ENCODE results near the gene DLG4. TPM values are rescaled to one million over a fixed set of nuclear protein-coding genes. Genes with fewer than 3 reads are reported as not detected.
"Not testable (repeated sequence)": the region's sequence is repeated elsewhere in the genome, so short reads cannot be mapped to it uniquely, and the experiment has no call there.

The DLG4 gene
- total and polyA plus RNA-seq, 2 donors (not counting 3 experiments of a cell fraction or from before 2014, with no cell fraction given) = 14.9 to 34.6 TPM

GRCh38 chr17:7246779-7247178, 27.1 kb upstream of the DLG4 start:
- Histone ChIP-seq H3K9ac (replicated peaks; ENCODE audit: extremely low read depth, insufficient read depth, low read length) (no peak overlapping the region), H3K4me2 (ENCODE audit: insufficient read depth, low read length) (no peak overlapping the region), H3K79me2 (ENCODE audit: control insufficient read depth, insufficient read depth, low read length) (peaks cover 54% of the 10 kb centered on the region), H3K4me3 (replicated peaks in 1 of 3; ENCODE audit: insufficient read depth in 1 of 3, low read depth in 1 of 3, low read length in 3 of 3) (no peak overlapping the region), H3K27me3 (ENCODE audit: control insufficient read depth in 2 of 2, insufficient read depth in 2 of 2, low read length in 2 of 2) (no peaks in the 10 kb centered on the region), H3K27ac (ENCODE audit: insufficient read depth, low read depth, low read length) (no peak overlapping the region), H3K9me1 (replicated peaks; ENCODE audit: control insufficient read depth, extremely low read depth, insufficient read depth, low read length) (no peaks in the 10 kb centered on the region), H2AFZ (ENCODE audit: low read depth, low read length) (no peak overlapping the region), H4K20me1 (replicated peaks; ENCODE audit: control insufficient read depth, extremely low read depth, insufficient read depth, low read length) (no peaks in the 10 kb centered on the region), H3K9me3 (replicated peaks; ENCODE audit: control insufficient read depth, insufficient read depth, low read length) (no peaks in the 10 kb centered on the region), H3K4me1 (ENCODE audit: control insufficient read depth, extremely low read depth, insufficient read depth, low read length) (peaks cover 16% of the 10 kb centered on the region), H3K36me3 (ENCODE audit: control insufficient read depth in 2 of 2, extremely low read depth in 1 of 2, insufficient read depth in 2 of 2, low read length in 2 of 2) (peaks cover 4 to 16% of the 10 kb centered on the region in 2 experiments)
- CTCF ChIA-PET = no interaction called here
- no peak for FAIRE-seq
- dilution Hi-C loops (cut with MboI; ENCODE audit: extremely low pct_ligation_motif_present, low sequenced_read_pairs) = no loop called here
- intact Hi-C loops (cut with micrococcal nuclease) = no loop called here
- DNase-seq (ENCODE audit: low read depth, low spot score) = no peak
- POLR2A ChIA-PET = no interaction called here
- BruUV-seq (replicated peaks) = no TSS peak
- TF ChIP-seq JUN (IDR thresholded peaks at IDR 0.05; ENCODE audit: borderline replicate concordance, insufficient read depth, insufficient read length, low read depth) (no peak), FOS (IDR thresholded peaks at IDR 0.05; ENCODE audit: borderline replicate concordance, insufficient read depth, low read length) (no peak), POLR2AphosphoS5 (IDR thresholded peaks at IDR 0.05; ENCODE audit: insufficient read depth, low read depth, low read length) (no peak), MYC (IDR thresholded peaks at IDR 0.05; ENCODE audit: low read depth, low read length) (no peak), MAX (IDR thresholded peaks at IDR 0.05; ENCODE audit: insufficient read depth, insufficient read length) (no peak), GATA2 (IDR thresholded peaks at IDR 0.05; ENCODE audit: insufficient read depth, insufficient read length, low read depth, low read length) (no peak), CTCF (IDR thresholded peaks at IDR 0.05; ENCODE audit: extremely low read depth in 1 of 2, insufficient read depth in 1 of 2, low read depth in 1 of 2, low read length in 2 of 2) (no peak), EZH2 (IDR thresholded peaks at IDR 0.05; ENCODE audit: borderline replicate concordance, low read depth, low read length, severe bottlenecking) (no peak)

- H3K9me3 ChIP-seq (replicated peaks; ENCODE audit: control insufficient read depth, insufficient read depth, low read length); H3K27ac ChIP-seq (ENCODE audit: insufficient read depth, low read depth, low read length); H3K9me1 ChIP-seq (replicated peaks; ENCODE audit: control insufficient read depth, extremely low read depth, insufficient read depth, low read length); BruUV-seq (replicated peaks); H3K4me2 ChIP-seq (ENCODE audit: insufficient read depth, low read length); dilution Hi-C loops (cut with MboI; ENCODE audit: extremely low pct_ligation_motif_present, low sequenced_read_pairs); DNase-seq (ENCODE audit: low read depth, low spot score); H3K27me3 ChIP-seq (ENCODE audit: control insufficient read depth in 2 of 2, insufficient read depth in 2 of 2, low read length in 2 of 2); H3K4me3 ChIP-seq (replicated peaks in 1 of 3; ENCODE audit: insufficient read depth in 1 of 3, low read depth in 1 of 3, low read length in 3 of 3); H3K9ac ChIP-seq (replicated peaks; ENCODE audit: extremely low read depth, insufficient read depth, low read length); H4K20me1 ChIP-seq (replicated peaks; ENCODE audit: control insufficient read depth, extremely low read depth, insufficient read depth, low read length); POLR2A ChIA-PET; FAIRE-seq; H2AFZ ChIP-seq (ENCODE audit: low read depth, low read length): not testable (repeated sequence)
- peaks cover 51% of the 10 kb centered on the region for H3K79me2 ChIP-seq (ENCODE audit: control insufficient read depth, insufficient read depth, low read length)
- H3K36me3 ChIP-seq (ENCODE audit: control insufficient read depth in 2 of 2, extremely low read depth in 1 of 2, insufficient read depth in 2 of 2, low read length in 2 of 2) = peaks cover 6 to 21% of the 10 kb centered on the region in 2 experiments
- CTCF ChIA-PET = interaction anchor here (0.8 to 2.8 kb wide), 2 partner anchors 23 to 53 kb away, joined by 3 to 16 read pairs; no protein-coding TSS in a partner anchor
- intact Hi-C loops (cut with micrococcal nuclease) = loop anchor here (1.0 to 2.0 kb wide), 2 partner anchors 37 to 52 kb away; partner anchors contain the start of gene SLC2A4
- peaks cover 23% of the 10 kb centered on the region for H3K4me1 ChIP-seq (ENCODE audit: control insufficient read depth, extremely low read depth, insufficient read depth, low read length)
Observed at GRCh38 chr17:7243838-7244237, 24.2 kb upstream of the DLG4 start.

All from endothelial cell of umbilical vein (primary cell).